ENCODE measurements around the gene AGTRAP.

Gene AGTRAP
- 2.1 to 29.4 (median 5.2) reads per million in 9 experiments for total RNA-seq

- Mint-ChIP-seq H3K4me1 (ENCODE audit: low read depth in 2 of 2) (peaks cover 57 to 60% of the 10 kb centered on the region in 2 donors), H3K27me3 (no peaks in the 10 kb centered on the region), H3K36me3 (ENCODE audit: insufficient read depth) (peaks cover 16% of the 10 kb centered on the region), H3K4me3 (peak within 1 kb of the TSS; percentile 97), H3K9me3 (no peaks in the 10 kb centered on the region), H3K27ac (peak within 1 kb of the TSS; percentile 95 to 97)
- ATAC-seq (replicated peaks) = peak; percentile 74
- peak; percentile 77 to 83 (median 81) for DNase-seq
Observed at GRCh38 chr1:11735854-11736745, at the start of gene AGTRAP. AGTRAP (plus strand) TSS chr1:11736136; CDS start chr1:11736209, 73 bp downstream.

GRCh38 chr1:11688506-11688905 is 47.4 kb upstream of the AGTRAP start:
- Mint-ChIP-seq H3K4me1 (ENCODE audit: low read depth in 2 of 2) (peaks cover 19 to 25% of the 10 kb centered on the region in 2 donors), H3K4me3 (no peak overlapping the region), H3K9me3 (no peaks in the 10 kb centered on the region), H3K36me3 (ENCODE audit: insufficient read depth) (peaks cover 5% of the 10 kb centered on the region), H3K27ac (no peak overlapping the region), H3K27me3 (peaks cover 24 to 65% of the 10 kb centered on the region in 2 donors)
- DNase-seq (no peak), ATAC-seq (replicated peaks) (no peak)

- Mint-ChIP-seq H3K9me3 (no peaks in the 10 kb centered on the region), H3K27me3 (peaks cover 24 to 51% of the 10 kb centered on the region in 2 donors), H3K4me1 (ENCODE audit: low read depth in 2 of 2) (peaks cover 26 to 33% of the 10 kb centered on the region in 2 donors), H3K4me3 (peak overlapping the region; percentile 60 to 81), H3K36me3 (ENCODE audit: insufficient read depth) (peaks cover 5% of the 10 kb centered on the region), H3K27ac (peak overlapping the region in 1 of 2 donors; percentile 79)
- ATAC-seq (replicated peaks) (no peak), DNase-seq (no peak)
Observed at GRCh38 chr1:11690397-11691301, 45.3 kb upstream of the AGTRAP start.

- Mint-ChIP-seq H3K27me3 (peaks cover 24 to 43% of the 10 kb centered on the region in 2 donors), H3K27ac (peak within 1 kb of the TSS; percentile 75 to 93)
Observed at GRCh38 chr1:11691302-11691914, 44.5 kb upstream of the AGTRAP start, which contains the start of gene DRAXIN. DRAXIN (plus strand) TSS chr1:11691710; CDS start chr1:11706259, 14,549 bp downstream.

GRCh38 chr1:11691928-11692711 is 43.8 kb upstream of the AGTRAP start:
- Mint-ChIP-seq H3K27me3 (peaks cover 24 to 42% of the 10 kb centered on the region in 2 donors), H3K36me3 (ENCODE audit: insufficient read depth) (peaks cover 5% of the 10 kb centered on the region), H3K4me1 (ENCODE audit: low read depth in 2 of 2) (peaks cover 26 to 33% of the 10 kb centered on the region in 2 donors), H3K27ac (peak overlapping the region; percentile 75 to 93), H3K4me3 (peak overlapping the region; percentile 54 to 82), H3K9me3 (no peaks in the 10 kb centered on the region)
- ATAC-seq (replicated peaks) = no peak
- no peak for DNase-seq

More at GRCh38 chr1:11691302-11691914, 44.5 kb upstream of the AGTRAP start, which contains the start of gene DRAXIN:
- peaks cover 5% of the 10 kb centered on the region for H3K36me3 Mint-ChIP-seq (ENCODE audit: insufficient read depth)
- peaks cover 26 to 33% of the 10 kb centered on the region in 2 donors for H3K4me1 Mint-ChIP-seq (ENCODE audit: low read depth in 2 of 2)
- DNase-seq (peak in 2 of 3 experiments; percentile 9 to 18), ATAC-seq (replicated peaks) (peak; percentile 20)
- H3K9me3 Mint-ChIP-seq = no peaks in the 10 kb centered on the region
- peak within 1 kb of the TSS; percentile 81 to 82 for H3K4me3 Mint-ChIP-seq

- Mint-ChIP-seq H3K4me3 (peak overlapping the region; percentile 54 to 82), H3K27me3 (peaks cover 18 to 34% of the 10 kb centered on the region in 2 donors), H3K27ac (peak overlapping the region; percentile 75 to 93), H3K4me1 (ENCODE audit: low read depth in 2 of 2) (peaks cover 27 to 33% of the 10 kb centered on the region in 2 donors), H3K9me3 (no peaks in the 10 kb centered on the region), H3K36me3 (ENCODE audit: insufficient read depth) (peaks cover 5% of the 10 kb centered on the region)
- ATAC-seq (replicated peaks) (peak; percentile 81), DNase-seq (peak; percentile 53 to 55 (median 54))
Observed at GRCh38 chr1:11693024-11693590, 42.8 kb upstream of the AGTRAP start.

- DNase-seq = no peak
- peaks cover 4% of the 10 kb centered on the region for H3K36me3 Mint-ChIP-seq (ENCODE audit: insufficient read depth)
- H3K27ac Mint-ChIP-seq = peak overlapping the region; percentile 75 to 93
- ATAC-seq (replicated peaks) = no peak
- H3K4me1 Mint-ChIP-seq (ENCODE audit: low read depth in 2 of 2) = peaks cover 27 to 33% of the 10 kb centered on the region in 2 donors
- peak overlapping the region; percentile 54 to 82 for H3K4me3 Mint-ChIP-seq
- H3K9me3 Mint-ChIP-seq = no peaks in the 10 kb centered on the region
- peaks cover 15 to 25% of the 10 kb centered on the region in 2 donors for H3K27me3 Mint-ChIP-seq
Observed at GRCh38 chr1:11693917-11694316, 42.0 kb upstream of the AGTRAP start.

GRCh38 chr1:11695861-11696260 is 40.1 kb upstream of the AGTRAP start:
- Mint-ChIP-seq H3K4me3 (no peak overlapping the region), H3K27ac (no peak overlapping the region), H3K27me3 (peaks cover 5 to 9% of the 10 kb centered on the region in 2 donors), H3K36me3 (ENCODE audit: insufficient read depth) (peaks cover 3% of the 10 kb centered on the region), H3K9me3 (no peaks in the 10 kb centered on the region), H3K4me1 (ENCODE audit: low read depth in 2 of 2) (peaks cover 20 to 22% of the 10 kb centered on the region in 2 donors)
- no peak for ATAC-seq (replicated peaks)
- no peak for DNase-seq

- Mint-ChIP-seq H3K27me3 (peaks cover 3% of the 10 kb centered on the region in 2 donors), H3K9me3 (no peaks in the 10 kb centered on the region), H3K4me1 (ENCODE audit: low read depth in 2 of 2) (peaks cover 19% of the 10 kb centered on the region in 2 donors), H3K36me3 (ENCODE audit: insufficient read depth) (peaks cover 3% of the 10 kb centered on the region), H3K4me3 (no peak overlapping the region), H3K27ac (peak overlapping the region in 1 of 2 donors; percentile 39)
- ATAC-seq (replicated peaks) (no peak), DNase-seq (no peak)
Observed at GRCh38 chr1:11697188-11697892, 38.6 kb upstream of the AGTRAP start.

- H3K9me3 Mint-ChIP-seq = no peaks in the 10 kb centered on the region
- H3K27me3 Mint-ChIP-seq = no peaks in the 10 kb centered on the region
- H3K4me1 Mint-ChIP-seq (ENCODE audit: low read depth in 2 of 2) = peaks cover 14 to 15% of the 10 kb centered on the region in 2 donors
- peak overlapping the region in 1 of 2 donors; percentile 19 for H3K27ac Mint-ChIP-seq
- no peak for ATAC-seq (replicated peaks)
- DNase-seq = no peak
- H3K4me3 Mint-ChIP-seq = no peak overlapping the region
- peaks cover 3% of the 10 kb centered on the region for H3K36me3 Mint-ChIP-seq (ENCODE audit: insufficient read depth)
Observed at GRCh38 chr1:11697893-11698210, 38.1 kb upstream of the AGTRAP start.

- no peaks in the 10 kb centered on the region for H3K36me3 Mint-ChIP-seq (ENCODE audit: insufficient read depth)
- no peaks in the 10 kb centered on the region for H3K9me3 Mint-ChIP-seq
- no peak for DNase-seq
- no peak overlapping the region for H3K4me3 Mint-ChIP-seq
- H3K27ac Mint-ChIP-seq = no peak overlapping the region
- peaks cover 0 to 2% of the 10 kb centered on the region in 2 donors for H3K4me1 Mint-ChIP-seq (ENCODE audit: low read depth in 2 of 2)
- no peak for ATAC-seq (replicated peaks)
- H3K27me3 Mint-ChIP-seq = peaks cover 5 to 25% of the 10 kb centered on the region in 2 donors
Observed at GRCh38 chr1:11700601-11701467, 35.1 kb upstream of the AGTRAP start.
